Measurements from ENCODE around the gene ZNF512B.
"Not testable (repeated sequence)": the region's sequence is repeated elsewhere in the genome, so short reads cannot be mapped to it uniquely, and the experiment has no call there.

ZNF512B gene

DNA sequence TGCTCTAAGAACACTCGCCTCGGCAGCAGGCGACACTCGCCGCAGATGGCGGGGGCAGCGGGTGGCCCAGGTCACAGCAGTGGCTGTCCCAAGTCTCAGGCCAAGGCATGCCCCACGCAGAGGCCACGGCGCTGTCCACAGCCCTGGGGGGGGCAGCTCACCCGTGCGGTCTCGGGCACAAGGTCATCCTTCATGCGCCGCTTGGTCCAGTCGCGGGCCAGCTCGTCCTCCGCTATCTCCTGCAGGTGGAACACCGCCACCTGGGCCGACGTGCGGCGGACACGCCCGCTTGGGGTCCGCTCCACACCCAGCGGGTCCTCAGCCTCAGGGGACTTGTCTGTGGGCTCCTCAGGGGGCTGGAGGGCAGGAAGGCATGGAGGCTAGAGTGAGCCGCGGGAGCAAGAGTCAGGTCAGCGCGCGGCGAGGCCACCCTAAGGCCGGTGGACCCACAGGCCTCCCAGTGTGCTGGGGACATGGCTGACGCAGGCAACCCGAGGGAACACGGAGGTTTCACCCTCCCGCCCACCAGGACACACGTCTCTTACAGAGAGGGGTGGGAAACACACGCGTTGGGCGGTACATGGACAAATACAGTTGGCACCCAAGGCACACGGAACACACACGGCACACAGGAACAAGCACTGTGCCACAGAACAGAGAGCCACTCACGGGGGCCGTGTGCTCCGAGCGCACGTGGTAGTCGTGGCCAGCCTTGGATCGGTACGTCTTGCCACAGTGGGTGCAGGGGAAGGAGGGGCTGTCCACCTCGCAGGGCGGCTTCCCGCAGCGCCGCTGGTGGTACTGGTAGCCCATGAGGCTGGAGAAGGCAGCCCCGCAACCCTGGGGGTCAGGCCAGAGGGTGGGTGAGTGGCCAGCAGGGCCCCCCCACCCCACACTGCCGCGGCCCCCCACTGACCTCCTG, 7.0 kb downstream of the ZNF512B start:
- no peak for DNase-seq (ENCODE audit: low read depth, low spot score)

DNA sequence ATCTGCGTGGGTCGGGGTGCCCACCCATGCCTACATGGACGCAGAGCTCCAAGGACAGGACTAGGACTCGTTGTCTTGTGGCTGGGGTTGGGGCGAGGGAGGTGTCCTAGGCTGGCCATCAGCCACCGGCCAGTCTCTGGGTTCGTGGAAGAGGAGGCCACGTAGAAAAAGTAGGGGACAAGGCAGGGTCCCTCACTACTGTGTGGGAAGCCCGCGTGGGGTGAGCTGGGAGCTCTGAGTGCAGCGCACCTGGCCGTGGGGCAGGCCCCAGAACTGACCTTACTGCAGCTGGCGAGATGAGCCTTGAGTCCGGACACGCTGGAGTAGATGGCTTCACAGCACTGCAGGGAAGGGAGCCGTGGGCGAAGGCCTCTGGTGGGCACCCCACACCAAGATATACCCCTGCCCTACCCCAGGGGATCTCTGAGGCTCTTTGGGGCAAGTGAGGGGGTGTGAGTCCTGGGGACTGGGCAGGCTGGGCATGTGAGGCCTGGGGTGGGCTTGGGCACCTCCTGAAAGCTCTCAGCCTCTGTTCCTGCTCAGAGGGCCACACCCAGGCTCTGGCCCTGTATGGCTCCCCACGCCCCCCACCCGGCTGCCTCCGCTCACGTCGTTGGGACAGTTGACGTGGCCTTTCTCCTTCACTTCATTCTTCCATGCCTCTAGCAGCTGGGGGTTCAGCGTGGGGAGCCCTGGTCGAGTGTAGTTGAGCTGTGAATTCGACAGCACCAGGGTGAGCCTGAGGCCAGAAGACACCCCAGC, 7.9 kb downstream of the ZNF512B start:
- no peak for DNase-seq (ENCODE audit: low read depth, low spot score)

DNA sequence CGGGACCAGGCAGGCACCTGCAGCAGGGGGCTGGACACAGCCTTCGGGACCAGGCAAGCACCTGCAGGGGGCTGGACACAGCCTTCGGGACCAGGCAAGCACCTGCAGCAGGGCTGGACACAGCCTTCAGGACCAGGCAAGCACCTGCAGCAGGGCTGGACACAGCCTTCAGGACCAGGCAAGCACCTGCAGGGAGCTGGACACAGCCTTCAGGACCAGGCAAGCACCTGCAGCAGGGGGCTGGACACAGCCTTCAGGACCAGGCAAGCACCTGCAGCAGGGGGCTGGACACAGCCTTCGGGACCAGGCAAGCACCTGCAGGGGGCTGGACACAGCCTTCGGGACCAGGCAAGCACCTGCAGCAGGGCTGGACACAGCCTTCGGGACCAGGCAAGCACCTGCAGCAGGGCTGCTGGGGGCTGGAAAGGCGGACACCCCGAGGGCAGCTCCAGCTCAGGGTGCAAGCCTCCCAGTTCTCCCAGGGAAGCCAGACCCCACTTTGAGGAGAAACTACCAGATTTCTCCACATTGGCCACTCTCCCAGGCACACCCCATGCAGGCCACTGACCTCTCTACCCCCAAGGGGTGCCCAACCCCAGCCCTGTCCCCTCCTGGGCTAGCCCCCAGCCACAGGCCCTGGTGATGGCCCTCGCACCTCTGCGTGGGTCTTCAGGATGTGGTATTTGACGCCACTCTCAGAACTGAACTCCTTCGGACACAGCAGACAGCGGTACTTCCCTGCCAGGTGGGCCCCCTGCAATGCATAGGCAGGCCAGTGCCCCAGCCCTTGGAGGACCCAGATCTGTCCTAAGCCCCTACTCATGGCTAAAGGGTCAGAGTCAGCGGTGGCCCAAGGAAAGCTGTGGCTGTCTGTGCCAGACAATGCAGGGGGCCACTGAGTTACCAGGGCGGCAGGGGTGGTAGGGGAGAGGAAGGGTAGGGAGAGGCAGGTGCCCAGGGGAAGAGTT, 8.8 kb downstream of the ZNF512B start:
- DNase-seq (ENCODE audit: low read depth, low spot score) = not testable (repeated sequence)

GRCh38 chr20:63959699-63960075, 10.0 kb downstream of the ZNF512B start:
- no peak for DNase-seq (ENCODE audit: low read depth, low spot score)

DNA sequence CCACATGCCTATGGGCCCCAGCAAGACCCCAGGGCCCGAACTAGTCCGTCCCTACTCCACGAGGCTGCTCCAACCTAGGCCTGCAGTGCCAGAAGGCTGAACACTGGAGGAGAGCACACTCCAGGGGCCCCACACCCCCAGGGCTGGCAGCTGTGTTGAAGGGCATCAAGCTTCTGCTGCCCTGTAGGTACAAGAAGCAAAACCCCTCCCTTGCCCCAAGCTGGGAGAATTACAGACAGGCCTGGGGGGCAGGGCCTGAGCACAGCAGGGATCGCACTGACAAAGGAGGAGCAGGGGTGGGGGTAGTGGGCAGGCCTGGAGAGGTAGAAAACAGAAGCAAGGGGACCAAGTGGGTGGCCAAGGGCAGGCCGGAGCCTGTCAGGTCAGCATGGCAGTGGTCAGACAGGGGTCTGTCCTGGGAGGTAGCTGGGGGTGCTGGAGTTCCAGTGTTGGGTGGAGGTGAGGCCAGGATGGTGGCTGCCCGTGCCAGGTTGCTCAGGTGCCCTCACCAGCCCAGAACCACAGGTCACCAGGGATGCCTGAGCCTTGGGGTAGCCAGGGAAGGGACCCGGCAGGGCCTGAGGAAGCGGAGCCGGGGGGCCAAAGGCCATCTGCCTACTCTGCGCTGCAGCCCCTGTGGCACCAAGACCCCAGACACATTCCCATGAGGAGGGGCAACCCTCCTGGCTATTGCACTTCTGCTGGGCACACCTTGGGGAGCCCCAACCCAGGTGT, 10.6 kb downstream of the ZNF512B start:
- no peak for DNase-seq (ENCODE audit: low read depth, low spot score)

DNA sequence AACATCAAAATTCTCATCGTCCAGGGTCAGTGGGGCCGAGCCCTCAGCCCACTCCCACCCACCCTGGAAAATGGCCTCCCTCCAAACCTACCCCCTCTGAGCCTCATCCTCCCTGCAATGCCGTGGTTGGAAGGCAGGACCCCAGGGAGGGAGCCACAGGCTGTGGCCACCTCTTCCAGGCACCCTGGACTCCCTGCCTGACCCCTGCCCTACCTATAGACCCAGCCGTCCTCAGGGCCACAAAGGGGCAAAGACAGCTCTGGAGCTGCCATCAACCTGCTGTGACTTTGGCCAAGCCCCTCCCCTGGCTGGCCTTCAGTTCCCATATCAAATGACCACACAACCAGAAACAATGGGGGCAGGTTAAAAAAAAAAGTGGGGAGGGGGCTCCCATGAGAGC, 11.3 kb downstream of the ZNF512B start:
- DNase-seq (ENCODE audit: low read depth, low spot score) = no peak

- DNase-seq (ENCODE audit: low read depth, low spot score) = no peak
Measured at GRCh38 chr20:63957690-63958441, 11.9 kb downstream of the ZNF512B start.

DNA sequence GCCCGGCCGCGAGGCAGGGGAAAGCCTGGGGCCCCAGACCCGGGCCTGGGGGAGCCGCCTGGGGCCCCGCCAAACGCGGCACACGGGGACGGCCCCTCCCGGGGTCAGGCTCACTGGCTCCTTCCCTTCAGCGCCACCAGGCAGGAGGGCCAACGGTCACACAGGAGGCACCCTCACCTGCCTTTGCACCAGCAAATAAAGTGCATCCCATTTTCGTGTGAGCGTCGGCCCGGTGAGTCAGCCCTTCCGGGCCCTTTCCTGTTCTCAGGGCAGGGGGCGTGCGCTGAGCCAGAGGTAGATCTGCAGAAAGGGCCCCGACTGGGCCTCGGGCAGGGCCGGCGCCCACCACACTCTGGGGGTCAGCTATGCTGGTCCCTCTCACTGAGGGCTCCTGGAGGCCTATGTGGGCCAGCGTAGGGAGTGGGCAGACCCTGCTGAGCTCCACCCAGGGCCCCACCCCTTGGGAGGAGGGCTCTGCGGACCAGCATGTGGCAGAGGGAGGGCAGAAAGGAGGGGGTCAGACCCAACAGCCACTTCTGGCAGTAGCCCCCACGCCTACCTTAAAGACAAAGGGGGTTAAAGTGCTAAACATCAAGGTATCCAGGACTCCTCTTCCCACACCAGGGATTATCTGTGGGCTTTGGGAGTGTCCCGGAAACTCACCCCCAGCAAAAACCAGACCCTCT, 12.6 kb downstream of the ZNF512B start:
- no peak for DNase-seq (ENCODE audit: low read depth, low spot score)

DNA sequence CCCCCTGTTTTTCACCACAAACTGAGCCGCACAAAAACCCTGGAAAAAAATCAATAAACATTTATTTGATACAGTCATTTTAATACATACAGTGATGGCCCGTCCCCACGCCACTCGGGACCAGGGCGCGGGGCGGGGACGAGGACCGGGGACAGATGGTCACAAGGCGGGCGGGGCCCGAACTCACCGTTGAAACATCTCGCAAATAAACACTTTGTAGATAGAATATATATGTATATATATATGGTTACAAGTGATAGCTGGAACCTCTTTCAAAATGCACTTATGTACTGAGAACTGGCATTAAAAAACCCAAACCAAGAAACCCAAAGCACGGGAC, 13.1 kb downstream of the ZNF512B start:
- DNase-seq (ENCODE audit: low read depth, low spot score) = no peak

DNA sequence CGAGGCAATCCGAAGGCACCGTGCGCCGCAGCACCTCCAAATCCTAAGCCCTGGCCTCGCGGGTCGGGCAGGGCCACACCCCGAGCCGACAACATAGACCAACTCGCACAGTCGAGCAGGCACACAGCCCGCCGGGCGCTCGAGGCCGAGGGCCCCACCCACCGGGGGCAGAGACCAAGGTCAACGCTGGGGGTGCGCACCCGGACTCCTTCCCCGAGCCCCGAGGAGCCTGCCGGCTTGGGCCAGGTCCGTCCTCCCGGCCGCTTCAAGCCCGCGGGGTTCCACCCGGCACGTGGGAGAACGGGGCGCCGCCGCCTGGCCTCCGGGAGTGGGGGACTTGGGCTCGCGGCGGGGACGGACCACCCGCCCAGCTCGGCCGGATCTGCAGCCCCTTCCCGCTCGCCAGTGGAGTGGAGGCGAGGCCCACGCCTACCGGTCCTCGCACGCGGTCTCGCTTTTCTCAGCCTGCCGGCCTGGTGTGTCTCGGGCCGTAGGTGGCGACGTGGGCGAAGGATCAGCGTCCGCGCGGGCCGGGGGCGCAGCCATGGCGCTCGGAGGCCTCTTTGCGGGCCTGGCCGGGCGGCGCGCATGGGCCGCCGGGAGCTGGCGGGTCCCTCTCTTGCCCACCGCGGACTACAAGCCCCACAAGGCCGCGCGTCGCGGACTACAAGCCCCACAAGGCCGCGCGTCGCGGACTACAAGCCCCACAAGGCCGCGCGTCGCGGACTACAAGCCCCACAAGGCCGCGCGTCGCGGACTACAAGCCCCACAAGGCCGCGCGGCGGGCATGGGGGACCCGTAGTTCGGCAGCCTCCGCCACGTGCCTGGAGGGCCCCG, 13.7 kb downstream of the ZNF512B start, which contains the start of gene UCKL1:
UCKL1 (minus strand) TSS at position 590 of the 837 bp plus-strand sequence; CDS start at position 546, 44 bp downstream.
- DNase-seq (ENCODE audit: low read depth, low spot score) = peak; percentile 79

- no peak for DNase-seq (ENCODE audit: low read depth, low spot score)
Measured at GRCh38 chr20:63955281-63955826, 14.4 kb downstream of the ZNF512B start.

DNA sequence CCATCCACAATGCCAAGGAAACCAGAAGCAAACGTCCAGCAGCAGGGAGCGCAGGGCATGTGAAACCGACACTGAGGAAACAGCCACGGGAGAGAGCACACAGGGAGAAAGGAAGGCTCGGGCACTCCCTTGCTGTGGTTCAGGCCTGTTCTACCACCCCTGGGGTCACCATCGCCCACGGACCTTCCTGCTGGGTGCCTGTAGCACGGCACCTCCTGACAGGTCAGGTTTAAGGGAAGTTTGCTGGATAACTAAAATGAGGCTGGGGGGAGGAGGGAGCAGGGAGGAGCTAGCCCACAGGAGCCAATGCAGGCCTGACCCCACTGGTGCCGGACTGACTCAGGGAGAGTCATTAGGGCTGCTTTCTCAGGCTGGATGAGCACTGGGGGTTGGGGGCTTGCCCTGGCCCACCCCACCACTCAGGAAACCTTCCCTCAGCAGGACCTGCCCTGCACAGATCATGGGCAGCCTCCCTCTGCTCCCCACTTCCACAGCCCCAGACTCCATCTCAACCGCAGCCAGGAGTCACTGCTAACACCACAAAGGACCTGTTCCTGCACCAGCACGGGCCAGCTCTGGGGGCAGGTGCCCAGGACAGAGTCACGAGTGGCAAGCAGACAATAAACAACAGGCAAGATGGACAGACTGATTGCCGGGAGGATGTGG, 15.8 kb downstream of the ZNF512B start:
- DNase-seq (ENCODE audit: low read depth, low spot score) = no peak

- DNase-seq (ENCODE audit: low read depth, low spot score) = no peak
Measured at GRCh38 chr20:63952769-63953168, 17.0 kb downstream of the ZNF512B start.

DNA sequence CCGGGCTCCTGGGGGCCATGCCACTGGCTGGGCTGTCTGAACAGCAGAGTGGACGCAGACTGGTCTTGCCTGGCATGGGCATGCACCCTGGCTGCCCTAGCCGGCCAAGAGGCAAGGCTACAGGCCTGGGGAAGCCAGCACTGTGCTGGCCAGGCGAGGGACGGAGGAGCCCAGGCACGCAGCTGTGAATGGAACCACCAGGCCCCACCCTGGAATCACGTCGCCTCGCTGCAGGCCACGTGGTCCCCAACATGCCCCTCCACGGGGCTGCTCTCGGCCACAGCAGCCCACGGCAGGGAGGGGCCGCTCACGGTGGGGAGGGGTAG, 17.6 kb downstream of the ZNF512B start:
- no peak for DNase-seq (ENCODE audit: low read depth, low spot score)

DNA sequence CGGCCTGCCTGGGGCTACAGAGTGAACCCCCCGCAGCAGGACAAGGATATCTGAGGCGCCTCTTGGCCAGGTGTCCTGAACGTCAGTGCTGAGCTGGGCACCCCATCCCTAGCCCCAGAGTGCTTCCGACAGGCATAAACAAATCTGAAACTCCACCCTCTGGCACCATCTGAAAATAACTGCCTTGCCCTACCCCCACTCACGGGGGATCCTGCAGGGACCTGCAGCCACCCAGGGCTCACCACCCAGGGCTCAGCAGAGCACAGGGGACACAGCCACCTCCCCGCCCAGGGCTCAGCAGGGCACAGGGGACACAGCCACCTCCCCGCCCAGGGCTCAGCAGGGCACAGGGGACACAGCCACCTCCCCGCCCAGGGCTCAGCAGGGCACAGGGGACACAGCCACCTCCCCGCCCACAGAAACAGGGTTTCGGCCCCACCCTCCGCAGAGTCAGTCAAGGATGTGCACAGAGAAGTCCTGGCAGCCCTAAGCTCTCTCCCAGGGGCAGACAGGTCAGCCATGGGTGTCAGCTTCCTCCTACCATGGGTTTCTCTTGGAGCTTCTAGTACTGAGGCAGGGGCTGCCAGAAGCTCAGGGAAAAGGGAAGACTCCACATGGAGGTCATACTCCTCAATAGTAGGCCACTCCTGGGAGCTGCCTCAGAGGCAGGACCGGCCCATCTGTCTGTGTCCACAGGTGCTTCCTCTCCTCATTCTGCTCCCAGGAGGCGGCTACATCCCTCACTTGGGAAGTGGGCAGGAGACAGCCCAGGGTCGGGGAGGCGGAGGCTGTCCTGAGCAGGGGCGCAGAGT, 18.1 kb downstream of the ZNF512B start:
- no peak for DNase-seq (ENCODE audit: low read depth, low spot score)

- no peak for DNase-seq (ENCODE audit: low read depth, low spot score)
Measured at GRCh38 chr20:63950701-63951397, 18.9 kb downstream of the ZNF512B start.

All from brain pericyte (primary cell).